GM19324 (cell line): ENCODE data around the gene CTNNA3.

Source experiments
- ATAC-seq: cut with Tn5 transposase; IDR thresholded peaks from one replicate; pipeline ENCODE4 v1.9.1; 2021; ENCODE audit warnings: mild to moderate bottlenecking, moderate library complexity; ENCODE audit not compliant: unreplicated experiment, low FRiP score

CTNNA3 gene

DNA sequence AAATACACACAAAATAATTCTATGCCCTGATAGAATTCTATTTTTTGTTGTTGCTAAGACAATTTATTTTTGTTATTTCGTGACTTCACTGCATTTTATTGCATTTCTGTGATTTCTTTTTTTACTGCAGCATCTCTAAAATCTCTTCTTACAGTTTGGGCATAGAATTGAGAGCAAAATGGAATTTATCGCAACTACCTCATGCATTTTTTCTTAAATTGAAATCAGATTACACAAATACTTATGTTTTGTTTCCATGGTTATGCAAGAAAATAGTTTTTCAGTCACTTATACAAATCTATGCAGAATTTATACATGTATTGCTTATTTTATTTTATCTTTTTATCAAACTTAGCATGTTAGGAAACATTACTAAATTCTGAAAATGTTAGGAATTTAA, 1552.0 kb downstream of the CTNNA3 start:
- no peak for ATAC-seq

DNA sequence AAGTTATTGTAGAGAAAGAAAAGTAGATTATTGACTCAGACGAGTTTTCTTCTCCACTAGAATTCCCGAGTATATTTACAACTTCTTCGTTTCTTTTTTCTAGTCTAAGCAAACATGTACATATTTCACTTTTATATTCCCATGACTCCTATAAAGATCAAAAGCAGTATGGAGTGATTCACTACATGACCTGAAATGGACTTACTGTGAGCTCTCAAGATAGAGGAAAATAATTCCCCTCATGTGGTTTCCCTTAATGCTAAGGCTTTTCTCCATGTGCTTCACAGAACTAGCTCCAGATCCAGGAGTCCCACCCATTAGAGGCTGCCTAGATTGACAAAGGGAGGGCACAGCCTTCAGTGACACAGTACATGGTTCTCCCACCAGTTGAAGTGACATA, 1593.2 kb downstream of the CTNNA3 start:
- no peak for ATAC-seq

DNA sequence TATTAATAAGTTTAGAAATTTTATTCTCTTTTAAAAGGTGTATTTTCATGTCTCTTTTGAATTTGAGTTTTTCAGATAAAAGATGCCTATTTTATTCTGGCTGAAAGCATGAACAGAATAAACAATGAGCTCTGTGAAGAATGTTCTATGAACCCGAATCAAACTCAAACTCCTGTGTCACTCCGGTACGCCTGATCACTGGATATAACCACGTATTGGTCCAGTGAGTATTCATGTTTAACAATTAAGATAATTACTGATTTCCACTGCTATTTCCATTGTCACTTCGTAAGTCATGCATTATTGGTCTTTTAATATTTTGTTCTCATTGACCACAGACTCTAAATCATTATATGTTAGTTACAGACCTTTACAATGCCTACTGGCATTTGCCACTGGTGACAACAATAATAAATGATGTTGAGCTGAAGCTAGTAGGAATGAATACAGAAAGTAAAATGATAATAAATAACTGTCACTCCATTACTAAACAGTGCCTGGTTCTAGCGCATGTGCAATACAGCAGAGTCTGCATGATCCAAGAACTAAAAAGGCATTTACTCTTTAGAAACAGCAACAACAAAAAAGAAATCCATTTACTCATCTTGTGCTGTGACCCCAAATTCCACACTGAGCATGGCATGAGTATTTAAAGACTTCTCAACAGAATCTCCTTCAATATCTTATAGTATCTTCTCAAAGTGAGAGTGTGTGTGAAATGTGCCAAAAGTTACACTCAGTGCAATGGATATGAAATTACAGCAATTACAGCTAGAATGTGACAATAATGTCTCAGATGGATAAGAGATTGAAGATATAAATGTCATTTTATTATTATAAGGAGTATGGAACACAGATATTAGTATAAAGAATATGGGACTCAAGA, 1597.2 kb downstream of the CTNNA3 start:
- ATAC-seq: no peak

DNA sequence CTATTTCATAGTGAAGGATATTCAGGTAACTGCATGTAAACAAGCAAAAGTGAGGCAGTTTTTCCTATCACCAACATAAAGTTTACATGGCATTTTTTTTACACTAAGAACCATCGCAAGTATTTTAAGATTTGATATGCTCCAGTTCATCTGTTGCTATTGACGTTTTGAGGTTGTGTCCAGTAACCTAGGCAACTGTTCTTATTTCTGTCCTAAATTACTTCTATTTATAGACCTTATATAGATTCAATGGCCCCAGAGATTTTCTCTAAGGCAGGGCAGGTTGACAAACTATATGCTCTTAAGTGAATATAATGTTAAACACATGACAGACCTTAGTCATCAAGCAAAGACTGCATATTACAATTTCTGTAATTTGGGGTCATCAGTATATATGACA, 1600.4 kb downstream of the CTNNA3 start:
- ATAC-seq: no peak

DNA sequence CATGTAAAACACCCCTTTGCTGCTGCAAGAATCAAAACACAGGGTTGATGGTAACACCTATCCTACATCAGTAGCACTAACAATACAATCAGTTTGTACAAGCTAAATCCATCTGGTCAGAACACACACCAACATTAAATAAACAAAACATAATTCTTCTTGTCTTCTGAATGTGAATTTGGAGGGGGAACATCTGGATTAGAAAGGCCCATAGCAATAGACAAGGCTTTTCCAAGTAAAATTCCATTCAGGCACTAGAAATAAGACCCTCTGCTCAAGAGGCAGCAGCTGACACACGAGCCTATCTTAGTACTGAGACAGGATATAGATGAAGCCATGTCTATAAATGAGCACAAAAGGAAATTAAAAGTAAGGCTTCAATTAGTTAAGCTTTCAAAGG, 1610.1 kb downstream of the CTNNA3 start:
- no peak for ATAC-seq

DNA sequence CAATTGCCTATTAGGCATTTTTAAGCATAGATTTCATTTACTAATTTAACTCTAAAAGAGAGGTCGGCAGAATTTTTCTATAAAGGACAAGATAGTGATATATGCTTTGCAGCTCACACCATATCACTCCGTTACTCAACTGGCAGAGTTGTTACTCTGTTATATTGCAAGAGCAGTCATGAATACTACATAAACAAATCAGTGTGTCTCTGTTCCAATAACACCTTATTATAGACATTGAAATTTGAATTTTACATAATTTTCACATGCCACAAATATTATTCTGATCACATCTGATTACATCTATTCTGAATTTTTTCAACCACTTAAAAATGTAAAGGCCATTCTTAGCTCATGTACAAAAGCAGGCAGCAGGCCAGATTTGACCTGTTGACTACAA, 1624.1 kb downstream of the CTNNA3 start:
- ATAC-seq: no peak

DNA sequence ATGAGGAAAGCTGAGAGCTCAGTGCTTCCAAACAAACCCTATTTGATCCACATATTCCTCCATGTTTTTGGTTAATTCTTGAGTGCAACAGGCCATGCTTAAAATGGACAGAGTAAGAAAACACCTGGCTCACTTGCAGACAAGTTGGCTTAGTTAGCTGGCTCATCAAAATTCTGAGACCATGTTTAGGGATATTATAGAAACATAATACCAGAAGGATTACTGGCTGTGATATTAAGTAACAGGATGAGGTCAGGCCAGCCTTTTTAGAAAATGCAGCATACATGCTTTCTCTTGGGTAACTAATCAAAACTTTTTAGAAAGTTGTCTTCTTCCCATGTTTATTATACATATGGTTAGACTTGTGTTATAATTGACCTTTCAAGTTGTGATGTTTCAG, 1637.4 kb downstream of the CTNNA3 start:
- ATAC-seq: no peak

DNA sequence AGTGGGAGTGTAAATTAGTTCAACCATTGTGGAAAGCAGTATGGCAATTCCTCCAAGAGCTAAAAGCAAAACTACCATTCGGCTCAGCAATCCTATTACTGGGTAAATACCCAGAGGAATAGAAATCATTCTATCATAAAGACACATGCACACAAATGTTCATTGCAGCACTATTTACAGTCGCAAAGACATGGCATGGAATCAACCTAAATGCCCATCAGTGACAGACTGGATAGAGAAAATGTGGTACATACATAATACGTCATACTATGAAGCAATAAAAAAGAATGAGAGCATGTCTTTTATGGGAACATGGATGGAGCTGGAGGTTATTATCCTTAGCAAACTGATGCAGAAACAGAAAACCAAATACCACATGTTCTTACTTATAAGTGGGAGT, 1646.7 kb downstream of the CTNNA3 start:
- no peak for ATAC-seq

DNA sequence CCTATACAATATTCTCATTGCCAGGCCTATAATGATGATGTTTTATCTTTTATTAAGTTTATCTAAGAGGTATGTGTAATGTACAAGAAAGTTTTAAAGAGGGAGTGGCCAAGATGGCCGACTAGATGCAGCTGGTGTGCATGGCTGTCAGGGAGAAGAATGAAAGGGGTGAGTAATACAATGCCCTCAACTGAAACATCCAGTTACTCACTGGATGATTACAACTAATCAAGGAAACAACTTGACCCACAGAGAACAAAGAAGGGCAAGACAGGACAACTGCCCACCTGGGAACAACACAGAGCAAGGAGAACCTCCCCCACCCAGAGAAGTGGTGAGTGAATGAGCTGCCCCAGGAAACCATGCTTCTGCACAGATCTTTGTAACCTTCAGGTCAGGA, 1650.1 kb downstream of the CTNNA3 start:
- no peak for ATAC-seq

DNA sequence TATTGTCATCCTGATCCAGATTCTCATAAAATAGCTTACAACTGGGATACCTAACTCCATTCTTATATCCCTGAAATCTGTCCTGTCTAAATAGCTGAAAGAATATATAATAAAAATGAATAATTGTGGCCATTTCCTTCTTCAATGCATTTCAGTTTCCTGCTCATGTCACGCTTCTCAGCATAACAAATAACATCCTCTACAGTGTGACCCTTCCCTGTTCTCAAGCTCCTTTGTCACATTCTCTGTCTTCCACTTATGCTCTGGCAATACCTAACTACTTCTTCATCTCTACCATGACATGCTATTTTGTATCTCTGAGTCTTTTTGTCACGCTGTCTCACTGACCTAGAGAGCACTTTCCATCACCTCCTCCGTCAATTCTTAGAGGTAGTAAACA, 1654.2 kb downstream of the CTNNA3 start:
- no peak for ATAC-seq

DNA sequence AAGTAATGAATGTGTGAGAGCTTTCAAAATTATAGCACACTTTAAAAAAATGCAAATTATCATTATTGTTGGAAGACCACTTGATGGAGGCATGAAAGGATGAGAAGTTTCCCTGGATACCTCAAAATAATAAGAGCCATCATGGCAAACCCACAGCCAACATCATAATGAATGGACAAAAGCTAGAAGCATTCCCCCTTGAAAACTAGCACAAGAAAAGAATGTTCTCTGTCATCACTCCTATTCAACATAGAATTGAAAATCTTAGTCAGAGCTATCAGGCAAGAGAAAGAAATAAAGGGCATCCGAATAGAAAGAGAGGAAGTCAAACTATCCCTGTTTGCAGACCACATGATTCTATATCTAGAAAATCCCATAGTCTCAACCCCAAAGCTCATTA, 1657.4 kb downstream of the CTNNA3 start:
- no peak for ATAC-seq

DNA sequence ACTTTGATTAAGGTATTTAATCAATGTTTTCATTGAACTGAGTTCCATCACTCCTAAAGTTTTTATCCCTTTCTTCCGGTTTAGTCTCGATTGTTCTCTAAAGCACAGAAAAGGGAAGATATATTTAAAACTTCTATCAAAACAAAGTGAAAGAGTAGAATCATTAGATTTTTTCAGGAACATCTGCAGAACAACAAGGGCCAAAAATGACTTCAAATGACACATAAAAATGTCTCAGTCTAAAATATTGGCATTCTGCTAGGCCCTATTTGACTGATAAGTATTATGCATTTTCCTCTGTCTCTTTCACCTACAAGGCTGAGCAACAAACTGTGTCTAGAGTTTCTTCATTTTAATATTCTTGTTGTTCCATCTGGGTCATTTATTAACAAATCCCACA, 1669.7 kb downstream of the CTNNA3 start:
- no peak for ATAC-seq

DNA sequence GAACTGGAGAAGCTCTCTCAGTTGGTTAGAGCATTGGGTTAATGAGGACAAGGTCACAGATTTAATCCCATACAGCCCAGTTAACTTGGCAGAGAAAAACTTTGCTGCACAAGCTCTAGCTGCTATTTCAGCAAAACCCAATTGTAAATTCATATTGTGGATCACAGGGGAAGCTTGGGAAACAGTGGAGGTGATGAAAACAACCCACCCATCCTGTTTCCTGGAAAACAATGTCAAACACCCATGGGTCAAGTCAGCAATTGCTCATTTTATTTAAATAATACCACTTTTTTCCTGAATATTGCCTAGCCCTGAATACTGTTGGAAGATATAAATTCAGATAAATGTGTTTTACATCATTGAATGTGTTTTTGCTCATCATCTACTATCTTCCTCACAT, 1670.8 kb downstream of the CTNNA3 start:
- no peak for ATAC-seq

DNA sequence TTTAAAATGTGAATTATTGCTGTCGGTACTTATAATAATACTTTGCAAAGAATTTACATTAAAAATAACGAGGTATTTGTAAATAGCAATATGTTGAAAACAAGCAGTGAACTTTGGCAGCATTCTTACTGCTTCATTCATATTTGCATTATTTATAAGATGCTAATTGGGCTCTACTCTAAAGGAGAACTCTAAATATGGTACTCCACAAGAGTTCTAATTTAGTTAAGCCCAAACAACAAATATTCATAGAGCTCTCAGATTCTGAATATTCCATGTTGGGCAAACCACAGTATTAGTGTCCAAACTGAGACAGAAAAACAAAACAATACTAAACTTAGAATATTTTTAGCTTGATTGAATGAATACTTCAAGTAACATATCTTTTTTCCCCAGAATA, 1674.6 kb downstream of the CTNNA3 start:
- no peak for ATAC-seq

DNA sequence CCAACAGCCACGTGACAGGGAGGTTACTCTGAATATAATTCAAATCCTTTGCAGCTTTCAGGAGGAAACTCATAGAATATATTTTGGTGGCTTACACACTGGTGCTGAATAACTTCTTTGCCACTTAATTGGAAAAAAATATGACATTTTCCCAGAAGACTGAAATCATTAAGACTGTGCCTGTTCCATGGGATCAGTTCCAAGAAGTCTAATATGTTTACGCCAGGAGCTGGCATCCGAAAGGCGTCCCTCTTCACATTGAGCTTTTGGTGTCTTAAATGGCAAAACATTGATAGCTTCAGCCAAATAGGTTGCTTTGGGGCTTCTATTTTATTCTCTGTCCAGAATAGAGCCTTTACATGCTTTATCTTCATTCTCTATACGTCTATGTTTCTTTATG, 1687.8 kb downstream of the CTNNA3 start:
- no peak for ATAC-seq

DNA sequence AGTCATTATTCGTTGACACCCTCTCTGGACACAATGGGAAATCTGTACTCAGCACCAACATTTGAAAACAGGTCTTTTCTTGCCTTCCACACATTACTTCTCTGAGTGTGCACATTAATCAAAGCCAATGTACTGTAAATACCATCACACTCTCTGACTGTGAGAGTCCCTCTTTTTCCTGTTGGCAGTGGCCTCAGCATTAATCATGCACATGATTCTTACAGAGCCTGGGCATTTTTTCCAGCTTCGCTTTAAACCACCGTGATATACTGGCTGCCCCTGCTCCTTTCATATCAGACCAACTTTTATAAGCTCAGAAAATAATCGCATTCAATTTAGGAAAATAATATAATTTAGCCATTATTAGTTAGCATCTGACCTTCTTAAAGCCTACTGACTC, 1689.6 kb downstream of the CTNNA3 start:
- no peak for ATAC-seq

DNA sequence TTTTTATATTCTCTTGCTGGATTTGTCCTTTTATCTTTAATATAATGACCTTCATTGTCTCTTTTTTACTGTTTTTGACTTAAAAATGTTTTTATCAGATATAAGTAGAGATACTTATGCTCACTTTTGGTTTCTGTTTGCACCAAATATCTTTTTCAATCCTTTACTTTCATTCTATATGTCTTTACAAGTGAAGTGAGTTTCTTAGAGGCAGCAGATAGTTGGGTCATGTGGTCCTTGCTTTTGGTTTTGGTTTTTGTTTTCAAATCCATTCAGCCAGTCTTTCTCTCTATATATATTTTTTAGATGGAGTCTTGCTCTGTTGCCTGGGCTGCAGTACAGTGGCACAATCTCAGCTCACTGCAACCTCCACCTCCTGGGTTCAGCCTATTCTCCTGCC, 1702.5 kb downstream of the CTNNA3 start:
- no peak for ATAC-seq

DNA sequence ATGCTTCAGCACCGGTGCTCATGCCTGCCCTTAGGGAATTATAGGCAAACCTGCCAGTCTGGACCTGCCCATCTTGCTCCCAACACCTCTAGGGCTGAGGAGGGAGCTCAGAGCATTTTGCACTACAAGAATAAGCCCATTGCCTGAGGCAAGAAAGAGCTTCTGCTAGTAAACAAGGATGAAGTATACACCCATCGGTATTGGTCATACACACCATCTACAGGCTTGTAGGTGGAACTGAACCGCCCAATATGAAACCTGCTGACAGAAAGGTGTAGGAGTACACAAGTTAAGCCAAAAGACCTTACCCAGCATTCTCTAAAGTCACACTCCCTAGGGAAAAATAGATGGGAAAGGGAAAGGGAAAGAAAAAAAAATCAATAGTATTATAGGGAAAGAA, 1727.1 kb downstream of the CTNNA3 start:
- ATAC-seq: no peak

DNA sequence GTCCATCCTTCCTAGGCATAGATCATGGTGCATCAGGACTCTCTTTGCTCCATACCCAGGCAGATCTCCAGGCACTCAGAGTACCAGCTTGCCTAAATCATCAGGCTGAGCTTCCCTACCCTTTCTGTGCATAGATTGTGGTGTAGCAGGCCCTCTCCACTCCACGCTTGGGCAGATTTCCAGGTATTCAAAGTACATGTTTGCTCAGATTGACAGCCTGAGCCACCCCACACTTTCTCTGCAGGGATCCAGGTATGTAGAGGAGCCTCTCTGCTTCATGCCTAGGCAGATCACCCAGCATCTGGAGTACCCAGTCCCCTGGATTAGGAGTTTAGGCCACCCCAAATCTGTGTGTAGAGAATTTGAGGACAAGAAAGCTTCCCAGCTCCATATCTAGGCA, 1727.6 kb downstream of the CTNNA3 start:
- no peak for ATAC-seq

DNA sequence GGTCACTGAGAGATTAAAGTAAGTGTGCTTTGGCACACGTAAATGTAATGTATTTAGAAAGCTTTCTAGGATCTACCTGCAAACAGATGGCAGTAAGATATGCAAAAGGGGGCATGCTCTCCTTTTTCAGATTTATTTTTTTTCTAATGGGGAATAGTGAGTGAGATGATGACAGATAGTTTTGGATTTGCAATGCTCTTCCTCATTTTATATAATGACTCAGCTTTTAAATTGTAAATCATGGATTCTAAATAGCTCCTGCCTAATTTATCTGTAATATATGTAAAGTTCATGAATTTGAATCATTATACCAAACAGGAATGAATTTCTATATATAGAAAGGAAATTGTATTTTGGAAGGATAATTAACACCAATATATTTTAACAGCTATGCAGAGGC, 1731.8 kb downstream of the CTNNA3 start:
- no peak for ATAC-seq

DNA sequence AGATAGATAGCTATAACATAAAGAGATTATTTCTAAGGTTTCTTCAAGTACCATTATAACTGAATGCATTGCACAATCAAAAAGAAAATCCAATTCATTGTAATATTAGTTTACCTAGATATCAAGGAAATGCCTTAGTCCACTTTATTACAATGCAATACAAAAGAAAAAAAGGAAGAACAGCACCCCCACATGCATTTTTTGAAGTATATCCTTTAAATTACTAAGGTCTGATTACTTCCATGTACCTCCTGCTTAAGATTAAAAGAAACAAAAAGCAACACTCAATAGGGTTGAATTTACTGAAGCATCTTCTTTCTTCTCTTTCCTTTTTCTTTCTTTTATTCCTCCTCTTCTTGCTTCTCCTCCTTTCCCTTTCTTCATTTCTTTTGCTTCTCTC, 1743.9 kb downstream of the CTNNA3 start:
- no peak for ATAC-seq

DNA sequence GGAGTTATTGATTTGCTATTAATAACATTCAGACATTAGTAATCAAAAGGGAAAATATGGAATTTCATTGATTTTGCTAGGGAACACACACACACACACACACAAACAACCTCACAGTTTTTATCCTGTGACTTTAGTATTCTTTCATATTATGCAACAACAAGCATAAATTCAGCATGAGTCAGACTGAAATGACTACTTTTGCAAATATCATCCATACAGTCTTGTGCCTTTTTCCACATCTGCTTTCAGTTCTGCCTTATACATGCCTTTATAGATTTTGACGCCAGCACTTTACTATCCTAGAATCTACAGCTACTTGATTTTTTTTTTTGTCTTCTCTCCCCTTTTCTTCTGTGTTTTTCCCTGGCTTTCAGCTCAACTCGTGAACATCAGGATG, 1745.9 kb downstream of the CTNNA3 start:
- no peak for ATAC-seq

DNA sequence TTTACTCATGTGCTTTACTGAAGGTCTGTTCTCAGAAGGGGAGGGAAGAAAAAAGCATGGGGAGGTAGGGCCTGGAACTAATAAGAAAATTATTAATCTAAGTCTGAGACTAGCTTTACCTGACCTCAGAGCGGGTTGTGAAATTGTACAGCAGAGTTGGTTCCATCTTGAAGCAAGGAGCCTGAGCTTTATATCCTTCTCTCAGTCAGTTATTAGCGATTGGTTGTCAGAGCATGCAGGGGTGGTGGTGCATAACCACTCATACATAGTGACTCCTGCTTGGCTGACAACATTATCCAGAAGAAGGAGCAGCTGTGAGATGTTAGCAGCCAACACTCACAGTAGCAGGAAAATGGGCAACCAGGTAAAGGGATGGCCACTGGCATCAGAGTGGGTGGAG, 1746.5 kb downstream of the CTNNA3 start:
- ATAC-seq: no peak
